ENCODE results near the gene GPR4. TPM values are rescaled to one million over a fixed set of nuclear protein-coding genes. Genes with fewer than 3 reads are reported as not detected.

The GPR4 gene
- total RNA-seq, 1 experiment from 2014 or later: 0.07 TPM

DNA sequence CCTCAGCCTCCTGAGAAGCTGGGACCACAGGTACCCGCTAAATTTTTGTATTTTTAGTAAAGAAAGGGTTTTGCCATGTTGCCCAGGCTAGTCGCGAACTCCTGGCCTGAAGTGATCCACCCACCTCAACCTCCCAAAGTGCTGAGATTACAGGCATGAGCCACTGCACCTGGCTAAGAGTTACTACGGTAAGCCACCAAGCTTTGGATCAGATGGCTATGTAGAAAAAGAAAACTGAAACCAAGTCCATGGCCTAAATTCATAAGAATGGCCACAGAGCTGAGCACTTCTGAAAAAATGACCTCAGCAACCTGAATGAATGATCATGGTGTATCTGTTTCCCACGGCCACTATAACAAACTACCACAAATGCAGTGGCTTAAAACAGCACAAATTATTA is 26.8 kb downstream of the GPR4 start:
- no peaks in the 10 kb centered on the region for H3K27me3 ChIP-seq (ENCODE audit: insufficient read depth, low read length)
- H3K4me1 Mint-ChIP-seq: peaks cover 22 to 26% of the 10 kb centered on the region in 2 experiments
- H3K18ac ChIP-seq (ENCODE audit: insufficient read length, low read depth, low read length): no peak overlapping the region
- no peaks in the 10 kb centered on the region for H3K23me2 ChIP-seq (ENCODE audit: insufficient read length, low read depth, low read length, poor library complexity, severe bottlenecking)
- H4K91ac ChIP-seq (ENCODE audit: insufficient read length, low read depth, low read length): no peak overlapping the region
- H3K14ac ChIP-seq (ENCODE audit: insufficient read depth, low read length): no peak overlapping the region
- H3K4ac ChIP-seq (ENCODE audit: low read depth, low read length): no peak overlapping the region
- H3K36me3 Mint-ChIP-seq (ENCODE audit: insufficient read depth in 1 of 3, low read depth in 3 of 3): no peaks in the 10 kb centered on the region; a peak in 1 of 7 replicates
- peaks cover 6% of the 10 kb centered on the region; the same call in 1 of the 2 replicates for H3K4me1 ChIP-seq (ENCODE audit: insufficient read depth, low read length)
- no peak overlapping the region for H3K27ac Mint-ChIP-seq
- no peak overlapping the region for H3K4me2 ChIP-seq (ENCODE audit: insufficient read depth, insufficient read length, low read length)
- no peak overlapping the region for H2BK12ac ChIP-seq (ENCODE audit: insufficient read length, low read depth, low read length)
- TF ChIP-seq, protein P1, sequence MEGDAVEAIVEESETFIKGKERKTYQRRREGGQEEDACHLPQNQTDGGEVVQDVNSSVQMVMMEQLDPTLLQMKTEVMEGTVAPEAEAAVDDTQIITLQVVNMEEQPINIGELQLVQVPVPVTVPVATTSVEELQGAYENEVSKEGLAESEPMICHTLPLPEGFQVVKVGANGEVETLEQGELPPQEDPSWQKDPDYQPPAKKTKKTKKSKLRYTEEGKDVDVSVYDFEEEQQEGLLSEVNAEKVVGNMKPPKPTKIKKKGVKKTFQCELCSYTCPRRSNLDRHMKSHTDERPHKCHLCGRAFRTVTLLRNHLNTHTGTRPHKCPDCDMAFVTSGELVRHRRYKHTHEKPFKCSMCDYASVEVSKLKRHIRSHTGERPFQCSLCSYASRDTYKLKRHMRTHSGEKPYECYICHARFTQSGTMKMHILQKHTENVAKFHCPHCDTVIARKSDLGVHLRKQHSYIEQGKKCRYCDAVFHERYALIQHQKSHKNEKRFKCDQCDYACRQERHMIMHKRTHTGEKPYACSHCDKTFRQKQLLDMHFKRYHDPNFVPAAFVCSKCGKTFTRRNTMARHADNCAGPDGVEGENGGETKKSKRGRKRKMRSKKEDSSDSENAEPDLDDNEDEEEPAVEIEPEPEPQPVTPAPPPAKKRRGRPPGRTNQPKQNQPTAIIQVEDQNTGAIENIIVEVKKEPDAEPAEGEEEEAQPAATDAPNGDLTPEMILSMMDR (conservative IDR thresholded peaks at IDR 0.05): no peak
- H3K56ac ChIP-seq (ENCODE audit: insufficient read length, low read depth, low read length): no peak overlapping the region
- WGBS (ENCODE audit: extremely low coverage, insufficient read length, low lambda C conversion rate): no CpG with 5 or more reads among the region's 5 CpGs
- H4K5ac ChIP-seq (ENCODE audit: insufficient read length, low read depth, low read length): no peak overlapping the region
- H2BK120ac ChIP-seq (ENCODE audit: low read depth, low read length, poor library complexity, severe bottlenecking): no peak overlapping the region
- H2AFZ ChIP-seq (ENCODE audit: low read length): no peak overlapping the region
- H4K8ac ChIP-seq (replicated peaks; ENCODE audit: insufficient read length, low read depth, low read length): no peak overlapping the region
- H3K27me3 Mint-ChIP-seq (ENCODE audit: low read depth): peaks cover 1% of the 10 kb centered on the region; the same call in 1 of the 2 replicates
- no peak overlapping the region for H2BK20ac ChIP-seq (ENCODE audit: low read depth, low read length, poor library complexity, severe bottlenecking)
- no peak overlapping the region for H2BK5ac ChIP-seq (ENCODE audit: insufficient read length, low read length)
- no peaks in the 10 kb centered on the region for H4K20me1 ChIP-seq (ENCODE audit: control insufficient read depth, insufficient read depth, insufficient read length)
- H2AK5ac ChIP-seq (ENCODE audit: insufficient read length, low read length): no peak overlapping the region
- no peaks in the 10 kb centered on the region for H3K79me1 ChIP-seq (ENCODE audit: insufficient read depth, low read depth, low read length, poor library complexity, severe bottlenecking)
- no peak for DNase-seq
- H3K4me3 Mint-ChIP-seq: no peak overlapping the region
- no peaks in the 10 kb centered on the region for H3K9me3 Mint-ChIP-seq
- no peaks in the 10 kb centered on the region for H3K9me3 ChIP-seq (ENCODE audit: control insufficient read depth, low read depth, low read length)
- no peak overlapping the region for H3T11ph ChIP-seq (ENCODE audit: low read length)
- H2BK15ac ChIP-seq (ENCODE audit: low read depth, low read length): no peak overlapping the region
- H3K79me2 ChIP-seq (ENCODE audit: insufficient read depth, low read length): no peaks in the 10 kb centered on the region
- no peak overlapping the region for H3K27ac ChIP-seq (ENCODE audit: insufficient read length, low read depth, low read length)
- H3K23ac ChIP-seq (ENCODE audit: insufficient read length, low read depth, low read length): no peak overlapping the region
- H3K9ac ChIP-seq (ENCODE audit: extremely low read depth, insufficient read length, low read length): no peak overlapping the region
